ENCODE results near the gene SCARB1.
A peak's percentile ranks its signal among the peaks of the same experiment; 100 is the strongest.

SCARB1 gene

GRCh38 chr12:124744273-124744640, 119.4 kb downstream of the SCARB1 start:
- no peak for DNase-seq (ENCODE audit: low read depth, low spot score)
- H3K36me3 ChIP-seq (ENCODE audit: insufficient read depth, low read length), result no peaks in the 10 kb centered on the region
- H3K9ac ChIP-seq (ENCODE audit: insufficient read length), result no peak overlapping the region
- no peak overlapping the region for H3K27ac ChIP-seq
- no peak for TF ChIP-seq FOXP2 (optimal IDR thresholded peaks at IDR 0.05; ENCODE audit: control extremely low read depth, extremely low read length, insufficient read depth)
- TF ChIP-seq EZH2 (IDR thresholded peaks at IDR 0.05), result no peak
- H3K9me3 ChIP-seq (ENCODE audit: low read depth, low read length), result no peaks in the 10 kb centered on the region
- H3K4me3 ChIP-seq, result no peak overlapping the region

- Histone ChIP-seq H3K4me3 (no peak overlapping the region), H3K36me3 (ENCODE audit: insufficient read depth, low read length) (no peaks in the 10 kb centered on the region), H3K9ac (ENCODE audit: insufficient read length) (no peak overlapping the region), H3K9me3 (ENCODE audit: low read depth, low read length) (no peaks in the 10 kb centered on the region), H3K27ac (peak overlapping the region; percentile 25; the same call in 1 of the 2 replicates)
- DNase-seq (ENCODE audit: low read depth, low spot score), result no peak
- no peak for TF ChIP-seq POLR2AphosphoS5 (IDR thresholded peaks at IDR 0.05; ENCODE audit: borderline replicate concordance, low read depth, low read length)
- TF ChIP-seq FOXP2 (optimal IDR thresholded peaks at IDR 0.05; ENCODE audit: control extremely low read depth, extremely low read length, insufficient read depth), result no peak
- TF ChIP-seq EZH2 (IDR thresholded peaks at IDR 0.05), result no peak
These were observed 120.0 kb downstream of the SCARB1 start for GRCh38 chr12:124743479-124744272.

GRCh38 chr12:124742678-124743077, 121.0 kb downstream of the SCARB1 start:
- Histone ChIP-seq H3K4me3 (no peak overlapping the region), H3K36me3 (ENCODE audit: insufficient read depth, low read length) (no peaks in the 10 kb centered on the region), H3K9ac (ENCODE audit: insufficient read length) (no peak overlapping the region), H3K9me3 (ENCODE audit: low read depth, low read length) (no peaks in the 10 kb centered on the region), H3K27ac (no peak overlapping the region)
- no peak for DNase-seq (ENCODE audit: low read depth, low spot score)
- TF ChIP-seq EZH2 (IDR thresholded peaks at IDR 0.05), result no peak
- no peak for TF ChIP-seq FOXP2 (optimal IDR thresholded peaks at IDR 0.05; ENCODE audit: control extremely low read depth, extremely low read length, insufficient read depth)
- TF ChIP-seq POLR2AphosphoS5 (IDR thresholded peaks at IDR 0.05; ENCODE audit: borderline replicate concordance, low read depth, low read length), result no peak

- Histone ChIP-seq H3K27ac (no peak overlapping the region), H3K9me3 (ENCODE audit: low read depth, low read length) (no peaks in the 10 kb centered on the region), H3K4me3 (no peak overlapping the region), H3K36me3 (ENCODE audit: insufficient read depth, low read length) (no peaks in the 10 kb centered on the region), H3K9ac (ENCODE audit: insufficient read length) (no peak overlapping the region)
- no peak for TF ChIP-seq FOXP2 (optimal IDR thresholded peaks at IDR 0.05; ENCODE audit: control extremely low read depth, extremely low read length, insufficient read depth)
- no peak for TF ChIP-seq EZH2 (IDR thresholded peaks at IDR 0.05)
- TF ChIP-seq POLR2AphosphoS5 (IDR thresholded peaks at IDR 0.05; ENCODE audit: borderline replicate concordance, low read depth, low read length), result no peak
- DNase-seq (ENCODE audit: low read depth, low spot score), result no peak
These were observed 121.6 kb downstream of the SCARB1 start for GRCh38 chr12:124742111-124742510.

- Histone ChIP-seq H3K9me3 (ENCODE audit: low read depth, low read length) (no peaks in the 10 kb centered on the region), H3K4me3 (no peak overlapping the region), H3K27ac (no peak overlapping the region), H3K9ac (ENCODE audit: insufficient read length) (no peak overlapping the region), H3K36me3 (ENCODE audit: insufficient read depth, low read length) (no peaks in the 10 kb centered on the region)
- TF ChIP-seq POLR2AphosphoS5 (IDR thresholded peaks at IDR 0.05; ENCODE audit: borderline replicate concordance, low read depth, low read length) (no peak), EZH2 (IDR thresholded peaks at IDR 0.05) (no peak), FOXP2 (optimal IDR thresholded peaks at IDR 0.05; ENCODE audit: control extremely low read depth, extremely low read length, insufficient read depth) (no peak)
- no peak for DNase-seq (ENCODE audit: low read depth, low spot score)
These were observed 122.5 kb downstream of the SCARB1 start for GRCh38 chr12:124741211-124741610.

- H3K27ac ChIP-seq, result no peak overlapping the region
- H3K9ac ChIP-seq (ENCODE audit: insufficient read length), result no peak overlapping the region
- H3K9me3 ChIP-seq (ENCODE audit: low read depth, low read length), result no peaks in the 10 kb centered on the region
- H3K36me3 ChIP-seq (ENCODE audit: insufficient read depth, low read length), result no peaks in the 10 kb centered on the region
- TF ChIP-seq POLR2AphosphoS5 (IDR thresholded peaks at IDR 0.05; ENCODE audit: borderline replicate concordance, low read depth, low read length), result no peak
- no peak for TF ChIP-seq EZH2 (IDR thresholded peaks at IDR 0.05)
- TF ChIP-seq FOXP2 (optimal IDR thresholded peaks at IDR 0.05; ENCODE audit: control extremely low read depth, extremely low read length, insufficient read depth), result no peak
- no peak for DNase-seq (ENCODE audit: low read depth, low spot score)
- no peak overlapping the region for H3K4me3 ChIP-seq
These were observed 123.0 kb downstream of the SCARB1 start for GRCh38 chr12:124740691-124741137.

GRCh38 chr12:124739953-124740561, 123.6 kb downstream of the SCARB1 start:
- Histone ChIP-seq H3K36me3 (ENCODE audit: insufficient read depth, low read length) (no peaks in the 10 kb centered on the region), H3K27ac (no peak overlapping the region), H3K9me3 (ENCODE audit: low read depth, low read length) (no peaks in the 10 kb centered on the region), H3K4me3 (no peak overlapping the region), H3K9ac (ENCODE audit: insufficient read length) (no peak overlapping the region)
- TF ChIP-seq EZH2 (IDR thresholded peaks at IDR 0.05) (no peak), FOXP2 (optimal IDR thresholded peaks at IDR 0.05; ENCODE audit: control extremely low read depth, extremely low read length, insufficient read depth) (no peak), POLR2AphosphoS5 (IDR thresholded peaks at IDR 0.05; ENCODE audit: borderline replicate concordance, low read depth, low read length) (no peak)
- no peak for DNase-seq (ENCODE audit: low read depth, low spot score)

- DNase-seq (ENCODE audit: low read depth, low spot score), result no peak
- TF ChIP-seq POLR2AphosphoS5 (IDR thresholded peaks at IDR 0.05; ENCODE audit: borderline replicate concordance, low read depth, low read length) (no peak), EZH2 (IDR thresholded peaks at IDR 0.05) (no peak), FOXP2 (optimal IDR thresholded peaks at IDR 0.05; ENCODE audit: control extremely low read depth, extremely low read length, insufficient read depth) (no peak)
- H3K27ac ChIP-seq, result no peak overlapping the region
- no peaks in the 10 kb centered on the region for H3K36me3 ChIP-seq (ENCODE audit: insufficient read depth, low read length)
- no peaks in the 10 kb centered on the region for H3K9me3 ChIP-seq (ENCODE audit: low read depth, low read length)
- H3K9ac ChIP-seq (ENCODE audit: insufficient read length), result no peak overlapping the region
- H3K4me3 ChIP-seq, result no peak overlapping the region
These were observed 124.8 kb downstream of the SCARB1 start for GRCh38 chr12:124738636-124739467.

Data from SK-N-MC (cell line).